ENCODE measurements around the gene TMPRSS2. TPM values are rescaled to one million over a fixed set of nuclear protein-coding genes. Genes with fewer than 3 reads are reported as not detected.
"Not testable (repeated sequence)": the region's sequence is repeated elsewhere in the genome, so short reads cannot be mapped to it uniquely, and the experiment has no call there.

Gene TMPRSS2
- total RNA-seq, 4 donors from 2014 or later = not detected

DNA sequence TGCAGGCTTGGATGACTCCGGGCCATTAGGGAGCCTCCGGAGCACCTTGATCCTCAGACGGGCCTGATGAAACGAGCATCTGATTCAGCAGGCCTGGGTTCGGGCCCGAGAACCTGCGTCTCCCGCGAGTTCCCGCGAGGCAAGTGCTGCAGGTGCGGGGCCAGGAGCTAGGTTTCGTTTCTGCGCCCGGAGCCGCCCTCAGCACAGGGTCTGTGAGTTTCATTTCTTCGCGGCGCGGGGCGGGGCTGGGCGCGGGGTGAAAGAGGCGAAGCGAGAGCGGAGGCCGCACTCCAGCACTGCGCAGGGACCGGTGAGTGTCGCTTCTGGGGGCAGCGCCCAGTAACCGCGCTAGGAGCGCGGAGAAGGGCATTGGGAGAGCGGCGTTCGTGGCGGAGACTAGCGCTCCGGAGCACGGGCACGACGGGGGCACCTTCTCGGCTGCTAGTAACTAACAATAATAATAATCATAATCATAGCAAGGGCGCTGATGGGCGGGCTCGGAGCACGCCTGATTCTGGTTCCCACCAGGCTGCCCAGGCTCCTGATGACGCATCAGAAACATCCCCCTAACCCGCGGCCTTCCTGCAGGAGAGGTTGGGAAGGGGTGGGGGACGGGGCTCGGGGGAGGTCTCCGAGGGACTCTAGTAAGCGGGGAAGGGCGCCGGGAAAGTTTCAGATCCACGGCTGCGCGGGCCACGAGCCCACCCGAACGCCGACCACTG is 81.8 kb downstream of the TMPRSS2 start, which contains the start of gene MX1:
MX1 (plus strand) TSS at position 286 of the 722 bp plus-strand sequence. CDS start 5,832 bp downstream, outside the sequence.
- TF ChIP-seq POLR2A (IDR thresholded peaks at IDR 0.05) (peak; percentile 32 to 56), EP300 (IDR thresholded peaks at IDR 0.05) (peak in 1 of 2 donors; percentile 86)
- TF ChIP-seq, protein P1, sequence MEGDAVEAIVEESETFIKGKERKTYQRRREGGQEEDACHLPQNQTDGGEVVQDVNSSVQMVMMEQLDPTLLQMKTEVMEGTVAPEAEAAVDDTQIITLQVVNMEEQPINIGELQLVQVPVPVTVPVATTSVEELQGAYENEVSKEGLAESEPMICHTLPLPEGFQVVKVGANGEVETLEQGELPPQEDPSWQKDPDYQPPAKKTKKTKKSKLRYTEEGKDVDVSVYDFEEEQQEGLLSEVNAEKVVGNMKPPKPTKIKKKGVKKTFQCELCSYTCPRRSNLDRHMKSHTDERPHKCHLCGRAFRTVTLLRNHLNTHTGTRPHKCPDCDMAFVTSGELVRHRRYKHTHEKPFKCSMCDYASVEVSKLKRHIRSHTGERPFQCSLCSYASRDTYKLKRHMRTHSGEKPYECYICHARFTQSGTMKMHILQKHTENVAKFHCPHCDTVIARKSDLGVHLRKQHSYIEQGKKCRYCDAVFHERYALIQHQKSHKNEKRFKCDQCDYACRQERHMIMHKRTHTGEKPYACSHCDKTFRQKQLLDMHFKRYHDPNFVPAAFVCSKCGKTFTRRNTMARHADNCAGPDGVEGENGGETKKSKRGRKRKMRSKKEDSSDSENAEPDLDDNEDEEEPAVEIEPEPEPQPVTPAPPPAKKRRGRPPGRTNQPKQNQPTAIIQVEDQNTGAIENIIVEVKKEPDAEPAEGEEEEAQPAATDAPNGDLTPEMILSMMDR (IDR thresholded peaks at IDR 0.05) = no peak
- Histone ChIP-seq H3K27ac (peak within 1 kb of the TSS; percentile 13 to 86 (median 64)), H3K36me3 (peaks cover 0 to 21% (median 0%) of the 10 kb centered on the region in 3 donors), H3K4me1 (peaks cover 0 to 40% (median 6%) of the 10 kb centered on the region in 4 donors), H3K4me3 (peak within 1 kb of the TSS; percentile 55 to 80 (median 68)), H3K9me3 (no peaks in the 10 kb centered on the region), H3K27me3 (no peaks in the 10 kb centered on the region)
- peak; percentile 57 to 64 for DNase-seq (ENCODE audit: low spot score in 2 of 2)
- WGBS, 2 donors = 2 to 3% methylated on average over 49 to 54 of the region's 65 CpGs

DNA sequence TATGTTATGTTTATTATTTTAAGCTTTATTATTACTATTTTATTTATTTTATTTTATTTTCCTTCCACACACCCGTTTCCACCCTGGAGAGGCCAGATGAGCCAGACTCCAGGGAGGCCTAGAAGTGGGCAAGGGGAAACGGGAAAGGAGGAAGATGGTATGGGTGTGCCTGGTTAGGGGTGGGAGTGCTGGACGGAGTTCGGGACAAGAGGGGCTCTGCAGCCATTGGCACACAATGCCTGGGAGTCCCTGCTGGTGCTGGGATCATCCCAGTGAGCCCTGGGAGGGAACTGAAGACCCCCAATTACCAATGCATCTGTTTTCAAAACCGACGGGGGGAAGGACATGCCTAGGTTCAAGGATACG is 82.4 kb downstream of the TMPRSS2 start:
- no peak for DNase-seq (ENCODE audit: low spot score in 2 of 2)
- H3K9me3 ChIP-seq = no peaks in the 10 kb centered on the region
- no peaks in the 10 kb centered on the region for H3K27me3 ChIP-seq
- WGBS, 2 donors = 56 to 59% methylated on average over 7 of the region's 7 CpGs
- peak overlapping the region; percentile 13 to 86 (median 64) for H3K27ac ChIP-seq
- H3K4me1 ChIP-seq = peaks cover 0 to 45% (median 6%) of the 10 kb centered on the region in 4 donors
- peak overlapping the region; percentile 55 to 80 (median 68) for H3K4me3 ChIP-seq
- H3K36me3 ChIP-seq = peaks cover 0 to 16% (median 0%) of the 10 kb centered on the region in 3 donors
- TF ChIP-seq, protein P1 (IDR thresholded peaks at IDR 0.05) = no peak
- TF ChIP-seq POLR2A (IDR thresholded peaks at IDR 0.05) (no peak), EP300 (IDR thresholded peaks at IDR 0.05) (no peak)

DNA sequence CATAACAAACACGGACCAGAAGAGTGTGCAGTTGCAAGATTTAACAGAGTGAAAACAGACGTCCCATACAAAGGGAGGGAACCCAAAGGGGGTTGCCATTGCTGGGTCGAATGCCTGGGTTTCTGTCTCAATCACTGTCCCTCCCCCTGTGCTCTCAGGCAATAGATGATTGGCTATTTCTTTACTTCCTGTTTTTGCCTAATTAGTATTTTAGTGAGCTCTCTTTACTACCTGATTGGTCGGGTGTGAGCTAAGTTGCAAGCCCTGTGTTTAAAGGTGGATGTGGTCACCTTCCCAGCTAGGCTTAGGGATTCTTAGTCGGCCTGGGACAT is 84.7 kb downstream of the TMPRSS2 start:
- WGBS, 2 donors = 83 to 85% methylated on average over 5 of the region's 5 CpGs
- H3K4me3 ChIP-seq; H3K36me3 ChIP-seq; H3K9me3 ChIP-seq; DNase-seq (ENCODE audit: low spot score in 2 of 2); H3K27me3 ChIP-seq; H3K27ac ChIP-seq: not testable (repeated sequence)
- peaks cover 0 to 50% (median 6%) of the 10 kb centered on the region in 4 donors for H3K4me1 ChIP-seq

DNA sequence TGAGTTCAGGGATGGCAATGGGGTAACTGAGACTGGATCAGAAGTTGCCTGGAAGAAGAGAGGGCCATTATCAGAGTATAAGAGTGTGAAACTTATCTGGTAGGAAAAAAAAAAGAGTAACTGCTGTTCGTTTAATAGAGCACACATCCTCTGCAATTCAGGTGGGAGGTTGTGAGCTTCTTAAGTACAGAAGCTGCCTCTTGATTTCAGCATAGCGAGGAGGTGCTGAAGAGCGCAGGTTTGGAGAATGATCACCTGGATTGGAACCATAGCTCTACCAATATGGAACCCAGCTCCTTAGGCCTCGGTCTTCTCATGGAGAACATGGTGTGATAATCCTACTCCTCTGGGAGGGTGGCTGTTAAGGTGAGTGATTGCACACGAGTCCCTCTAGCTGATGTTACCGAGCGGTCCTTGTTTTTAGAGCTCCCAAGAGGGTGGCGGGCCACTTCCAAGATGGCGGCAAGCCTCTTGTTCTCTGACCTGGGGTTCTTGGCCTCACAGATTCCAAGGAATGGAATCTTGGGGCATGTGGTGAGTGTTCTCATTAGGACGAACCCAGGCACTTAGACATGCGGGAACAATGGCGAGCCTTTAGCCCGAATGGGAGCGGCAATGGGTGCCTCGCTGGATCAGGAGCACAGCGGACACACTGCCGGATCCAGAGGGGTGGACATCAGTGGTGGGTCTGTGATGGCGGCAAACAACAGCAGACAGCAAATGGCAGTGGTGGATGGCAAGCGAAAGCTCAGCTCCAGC is 85.2 kb downstream of the TMPRSS2 start:
- no peak overlapping the region for H3K4me3 ChIP-seq
- H3K27ac ChIP-seq = peak overlapping the region in 2 of 4 donors; percentile 47 to 94
- peaks cover 0 to 45% (median 6%) of the 10 kb centered on the region in 4 donors for H3K4me1 ChIP-seq
- 91 to 94% methylated on average over 19 of the region's 19 CpGs for WGBS, 2 donors
- no peaks in the 10 kb centered on the region for H3K36me3 ChIP-seq
- no peak for DNase-seq (ENCODE audit: low spot score in 2 of 2)
- TF ChIP-seq, protein P1 (IDR thresholded peaks at IDR 0.05) = no peak
- TF ChIP-seq POLR2A (IDR thresholded peaks at IDR 0.05) (no peak), EP300 (IDR thresholded peaks at IDR 0.05) (no peak)
- no peaks in the 10 kb centered on the region for H3K9me3 ChIP-seq
- H3K27me3 ChIP-seq = no peaks in the 10 kb centered on the region

DNA sequence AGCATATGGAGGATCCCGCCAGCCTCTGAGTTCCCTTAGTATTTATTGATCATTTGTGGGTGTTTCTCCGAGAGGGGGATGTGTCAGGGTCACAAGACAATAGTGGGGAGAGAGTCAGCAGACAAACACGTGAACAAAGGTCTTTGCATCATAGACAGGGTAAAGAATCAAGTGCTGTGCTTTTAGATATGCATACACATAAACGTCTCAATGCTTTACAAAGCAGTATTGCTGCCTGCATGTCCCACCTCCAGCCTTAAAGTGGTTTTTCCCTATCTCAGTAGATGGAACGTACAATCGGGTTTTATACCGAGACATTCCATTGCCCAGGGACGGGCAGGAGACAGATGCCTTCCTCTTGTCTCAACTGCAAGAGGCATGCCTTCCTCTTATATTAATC is 87.0 kb downstream of the TMPRSS2 start:
- Histone ChIP-seq H3K4me1 (peaks cover 0 to 34% (median 5%) of the 10 kb centered on the region in 4 donors), H3K4me3 (peak overlapping the region; percentile 55 to 71 (median 68)), H3K27ac (peak overlapping the region; percentile 89 to 94 (median 91))
- DNase-seq (ENCODE audit: low spot score in 2 of 2); H3K36me3 ChIP-seq; H3K9me3 ChIP-seq; H3K27me3 ChIP-seq: not testable (repeated sequence)
- WGBS, 2 donors = 15 to 22% methylated on average over 8 of the region's 8 CpGs
